K562 (cell line): Measurements from ENCODE around the gene TSPAN1. TPM values are rescaled to one million over a fixed set of nuclear protein-coding genes. Genes with fewer than 3 reads are reported as not detected.
A peak's percentile ranks its signal among the peaks of the same experiment; 100 is the strongest.

Source experiments
- ATAC-seq: fragments of 200-7000 bp; cut with Tn5 transposase; 3 replicates; pipeline ENCODE4 v1.9.1; 2020; ENCODE audit warnings: moderate library complexity
- BruUV-seq: library from RNA; stranded (reverse); fragments of 400-500 nt; replicated peaks from 2 replicates; lab custom pipeline; 2021; lab: Mats Ljungman, UMichigan
- CTCF ChIA-PET: fragments of 300-600 bp; formaldehyde crosslinking; extraction: SDS; loops from one replicate; lab custom pipeline; 2021; ENCODE audit warnings: low intra/inter-chr PET ratio; lab: Yijun Ruan, JAX
- POLR2A ChIA-PET: fragments of 300-600, 350-650 bp; sonication (Branson Sonifier 250); formaldehyde crosslinking; extraction: SDS; loops from one replicate; lab custom pipeline; 2021; ENCODE audit warnings: antibody characterized with exemption, inconsistent platforms; lab: Yijun Ruan, JAX
- DNase-seq, 4 experiments: peaks; one replicate each; pipeline versions ENCODE4 v3.0.0 to v3.0.0-alpha.2; 2011 to 2018; ENCODE audit warnings: low spot score in 3 of 4, mixed read lengths in 3 of 4; ENCODE audit errors: extremely low read depth in 1 of 4
- FAIRE-seq: peaks from 2 replicates; lab custom pipeline; 2011; peaks lifted over from hg19 to GRCh38; lab: Jason Lieb, UNC
- H2AFZ ChIP-seq: 2 replicates; pipeline ENCODE4 v1.6.0; 2011; ENCODE audit warnings: low read depth, low read length, control low read depth, inconsistent platforms
- H3K27ac ChIP-seq: fragments of 200-600 bp; 3 replicates; pipeline ENCODE4 v1.8.0; 2011; ENCODE audit warnings: low read depth, mild to moderate bottlenecking, control low read depth, inconsistent platforms, low read length, moderate library complexity, mixed read lengths; ENCODE audit errors: extremely low read depth
- H3K27me3 ChIP-seq, 2 experiments: fragments of 300-600 bp in 1 of 2; 2 replicates in 1 of 2; 3 replicates in 1 of 2; pipeline versions ENCODE4 v1.6.0 to v1.8.0; 2011; ENCODE audit warnings: inconsistent platforms in 2 of 2, low read length in 2 of 2, mild to moderate bottlenecking in 1 of 2, mixed read lengths in 1 of 2, moderate library complexity in 1 of 2; ENCODE audit not compliant: control insufficient read depth in 2 of 2, insufficient read depth in 2 of 2
- H3K36me3 ChIP-seq: fragments of 300-600 bp; 3 replicates; pipeline ENCODE4 v1.8.0; 2011; ENCODE audit warnings: mild to moderate bottlenecking, low read length, inconsistent platforms; ENCODE audit not compliant: control insufficient read depth, insufficient read depth
- H3K4me1 ChIP-seq, 2 experiments: fragments of 200-600 bp in 1 of 2; replicated peaks in 1 of 2; 2 replicates in 1 of 2; 3 replicates in 1 of 2; pipeline versions ENCODE4 v1.5.1 to v1.8.0; 2011; ENCODE audit warnings: inconsistent platforms in 2 of 2, low read length in 2 of 2, mild to moderate bottlenecking in 1 of 2, mixed read lengths in 1 of 2, moderate library complexity in 1 of 2; ENCODE audit not compliant: control insufficient read depth in 2 of 2, insufficient read depth in 2 of 2
- H3K4me2 ChIP-seq: 2 replicates; pipeline ENCODE4 v1.6.1; 2011; ENCODE audit warnings: low read length, control low read depth, inconsistent platforms, mixed read lengths; ENCODE audit not compliant: insufficient read depth
- H3K4me3 ChIP-seq: fragments of 200-600 bp; sonication (generic), shearing (Covaris generic); 2 replicates; pipeline ENCODE4 v1.5.1; 2016; ENCODE audit warnings: control low read depth, inconsistent platforms
- H3K79me2 ChIP-seq: fragments of 200-600 bp; 3 replicates; pipeline ENCODE4 v1.8.0; 2011; ENCODE audit warnings: low read length, inconsistent platforms; ENCODE audit not compliant: control insufficient read depth, insufficient read depth
- H3K9ac ChIP-seq, 2 experiments: 2 replicates each; pipeline versions ENCODE4 v1.6.0 to v1.6.1; 2011; ENCODE audit warnings: low read depth in 2 of 2, low read length in 2 of 2, control low read depth in 1 of 2, inconsistent platforms in 1 of 2, mild to moderate bottlenecking in 1 of 2, mixed read lengths in 1 of 2; ENCODE audit not compliant: insufficient read depth in 1 of 2
- H3K9me1 ChIP-seq: one replicate; pipeline ENCODE4 v1.6.0; 2011; ENCODE audit warnings: inconsistent platforms, mild to moderate bottlenecking, low read length, moderate library complexity; ENCODE audit not compliant: control insufficient read depth, insufficient read depth
- H3K9me3 ChIP-seq: replicated peaks from 2 replicates; pipeline ENCODE4 v1.5.1; 2011; ENCODE audit warnings: low read depth, low read length, inconsistent platforms; ENCODE audit not compliant: control insufficient read depth, insufficient read depth
- H4K20me1 ChIP-seq: replicated peaks from 2 replicates; pipeline ENCODE4 v1.6.1; 2011; ENCODE audit warnings: low read length, inconsistent platforms, mixed read lengths; ENCODE audit not compliant: control insufficient read depth, insufficient read depth
- BDP1 ChIP-seq: IDR thresholded peaks from 3 replicates; pipeline ENCODE4 v1.6.1; 2011; ENCODE audit not compliant: insufficient read length, insufficient read depth
- CREBBP ChIP-seq: IDR thresholded peaks from one replicate; pipeline ENCODE4 v1.6.1; 2012; ENCODE audit warnings: low read depth, mild to moderate bottlenecking, control low read depth, inconsistent platforms, low read length
- ESRRA ChIP-seq: fragments of 450-650 bp; IDR thresholded peaks from 2 replicates; pipeline ENCODE4 v1.6.1; 2014; ENCODE audit warnings: low read depth, mild to moderate bottlenecking, moderate library complexity, borderline replicate concordance
- KDM2B ChIP-seq: fragments of 250-450 bp; sonication (Bioruptor Pico); IDR thresholded peaks from 2 replicates; pipeline ENCODE4 v1.8.0; 2021; ENCODE audit warnings: mild to moderate bottlenecking, moderate library complexity
- NCOA1 ChIP-seq: fragments of 450-650 bp; IDR thresholded peaks from 2 replicates; pipeline ENCODE4 v1.6.1; 2016; ENCODE audit warnings: low read depth
- RFX1 ChIP-seq: fragments of 450-650 bp; IDR thresholded peaks from 2 replicates; pipeline ENCODE4 v1.6.1; 2016; ENCODE audit warnings: mild to moderate bottlenecking, moderate library complexity
- SAP30 ChIP-seq: fragments of 200-600 bp; sonication (generic); IDR thresholded peaks from 2 replicates; pipeline ENCODE4 v1.6.1; 2012; ENCODE audit warnings: borderline replicate concordance, low read depth, mild to moderate bottlenecking, moderate library complexity, low read length, control low read depth, inconsistent platforms; ENCODE audit not compliant: insufficient read depth, poor library complexity, severe bottlenecking
- SRSF9 ChIP-seq: fragments of 200-400 bp; formaldehyde crosslinking; IDR thresholded peaks from 2 replicates; pipeline ENCODE4 v1.6.1; 2017; ENCODE audit warnings: low read depth, low read length, borderline replicate concordance
- ZFX ChIP-seq: sonication (generic); formaldehyde crosslinking; IDR thresholded peaks from 2 replicates; pipeline ENCODE4 v1.8.0; 2022; ENCODE audit warnings: mild to moderate bottlenecking, missing genetic modification reagents, moderate library complexity
- WGBS: fragments of 100-300 bp; shearing (Covaris generic); methylation state at CpG from one replicate; pipeline ENCODE4 v1.1.6; 2016; ENCODE audit warnings: low coverage, mixed read lengths; ENCODE audit not compliant: insufficient coverage; ENCODE audit errors: missing lambda C conversion rate; 5-methylcytosine and 5-hydroxymethylcytosine counted together
- in situ Hi-C: fragments of 300-500 bp; cut with MboI; formaldehyde crosslinking; loops from 4 replicates; pipeline ENCODE4 v1.15.0; 2018; ENCODE audit warnings: inconsistent platforms, mixed read lengths
- intact Hi-C: fragments of 100-400 bp; cut with micrococcal nuclease; formaldehyde crosslinking; loops from 2 replicates; pipeline ENCODE4 v1.14.2; 2022
- polyA plus RNA-seq, 8 experiments: library from polyadenylated mRNA; depleted of rRNA in 4 of 8; stranded (reverse) in 5 of 8; unstranded in 3 of 8; fragments of >200 nt; fragmentation: Nextera tagmentation in 2 of 8; fragmentation: Illumina TruSeq in 1 of 8; extraction: Ambion mirVana in 2 of 8; extraction: Trizol in 1 of 8; gene quantifications; 2 replicates each; pipeline versions ENCODE4 v1.2.1 to v1.2.3, GENCODE V29; 2011 to 2014; ENCODE audit warnings: inconsistent platforms in 1 of 8, missing spikeins in 1 of 8
- total RNA-seq, 7 experiments: library from RNA; depleted of rRNA in 6 of 7; stranded (reverse); fragments of >200 nt in 6 of 7; fragmentation: Illumina TruSeq in 2 of 7; extraction: Trizol in 2 of 7; gene quantifications; 2 replicates each; pipeline versions ENCODE4 v1.2.1 to v1.2.3, GENCODE V29; 2011 to 2021; ENCODE audit warnings: low replicate concordance in 1 of 7
- TF ChIP-seq, protein P1 (sequence below): fragments of 250-450 bp; sonication (Bioruptor Pico); IDR thresholded peaks from 2 replicates; pipeline ENCODE4 v1.5.0; 2020; ENCODE audit warnings: mild to moderate bottlenecking
- TF ChIP-seq, protein P2 (sequence below): fragments of 250-450 bp; sonication (Bioruptor Pico); IDR thresholded peaks from 2 replicates; pipeline ENCODE4 v1.4.0; 2020; ENCODE audit warnings: borderline replicate concordance

TSPAN1 gene
- total and polyA plus RNA-seq, 9 of the 15 experiments (the other 6 are each of a cell fraction or from before 2014, with no cell fraction given), result 0.58 TPM; not detected in 8

DNA sequence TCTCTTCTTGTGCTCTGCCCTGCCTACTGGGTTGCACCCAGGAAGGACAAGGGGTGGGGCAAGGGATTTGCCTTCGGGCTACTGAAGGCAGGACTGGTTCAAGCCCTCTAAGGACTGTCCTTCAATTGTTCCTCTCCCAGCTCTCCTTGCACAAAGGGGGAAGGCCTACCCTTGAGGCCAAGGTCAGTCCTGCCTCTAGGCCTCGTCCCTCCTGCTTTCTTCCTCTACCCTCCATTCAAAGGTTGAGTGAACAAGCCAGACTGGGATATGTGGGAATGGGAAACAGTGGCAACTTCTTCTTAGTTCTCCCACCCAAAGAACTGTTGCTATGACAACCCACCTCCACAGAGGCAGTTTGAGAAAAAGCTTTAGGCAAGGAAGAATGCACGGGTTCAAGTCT lies 30.9 kb downstream of the TSPAN1 start:
- 17% methylated on average over 3 of the region's 3 CpGs for WGBS
- Histone ChIP-seq H3K9me1 (no peaks in the 10 kb centered on the region), H3K36me3 (no peaks in the 10 kb centered on the region), H3K27me3 (no peaks in the 10 kb centered on the region), H3K4me1 (peaks cover 9 to 17% of the 10 kb centered on the region in 2 experiments), H3K9ac (peak overlapping the region in 1 of 2 experiments; percentile 32; a peak in 1 of 4 replicates), H3K4me2 (no peak overlapping the region), H3K9me3 (no peaks in the 10 kb centered on the region), H2AFZ (peak overlapping the region; percentile 36), H3K79me2 (no peaks in the 10 kb centered on the region), H3K4me3 (no peak overlapping the region), H3K27ac (no peak overlapping the region), H4K20me1 (no peaks in the 10 kb centered on the region)
- BruUV-seq, result no TSS peak
- intact Hi-C loops (no loop called here), in situ Hi-C loops (no loop called here)
- TF ChIP-seq CREBBP (no peak), ESRRA (peak; percentile 91), RFX1 (peak; percentile 90)
- ChIA-PET CTCF (no interaction called here), POLR2A (interaction anchor here (0.9 kb wide), 1 partner anchor 15 kb away, joined by 3 read pairs; no protein-coding TSS in a partner anchor)
- ATAC-seq (no peak; the same call in 2 of the 3 replicates), DNase-seq (peak in 1 of 4 experiments; percentile 13), FAIRE-seq (no peak)

DNA sequence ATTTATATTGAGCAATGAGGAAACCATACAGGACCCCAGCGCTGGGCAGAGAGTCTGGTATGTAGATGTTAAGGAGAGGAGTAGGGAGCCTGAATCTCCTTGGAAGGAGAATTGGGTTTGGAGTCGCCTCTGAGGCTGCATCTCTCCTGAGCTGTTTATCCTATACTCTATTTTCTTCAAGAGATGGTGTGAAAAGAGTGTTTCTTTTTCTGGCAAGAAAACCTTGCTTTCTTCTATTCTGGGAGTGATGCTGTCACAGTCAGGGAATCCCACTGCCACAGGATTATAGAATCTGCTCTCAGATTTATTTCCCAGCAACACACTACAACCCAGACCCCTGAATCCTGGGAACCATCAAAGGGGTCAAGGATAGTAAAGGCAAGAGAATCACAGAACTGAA lies 31.5 kb downstream of the TSPAN1 start:
- ATAC-seq, result no peak
- POLR2A ChIA-PET, result interaction anchor here (0.9 kb wide), 1 partner anchor 16 kb away, joined by 3 read pairs; no protein-coding TSS in a partner anchor
- intact Hi-C loops, result no loop called here

More for the DNA sequence above, 31.5 kb downstream of the TSPAN1 start:
- Histone ChIP-seq H3K4me3 (no peak overlapping the region), H3K27ac (no peak overlapping the region), H4K20me1 (no peaks in the 10 kb centered on the region), H3K9me3 (no peaks in the 10 kb centered on the region), H3K4me1 (peaks cover 9 to 19% of the 10 kb centered on the region in 2 experiments), H3K9ac (no peak overlapping the region), H3K4me2 (no peak overlapping the region), H3K36me3 (no peaks in the 10 kb centered on the region), H3K9me1 (no peaks in the 10 kb centered on the region), H3K27me3 (no peaks in the 10 kb centered on the region), H2AFZ (no peak overlapping the region), H3K79me2 (no peaks in the 10 kb centered on the region)
- in situ Hi-C loops, result no loop called here
- FAIRE-seq (no peak), DNase-seq (no peak)
- no TSS peak for BruUV-seq
- 50% methylated on average over 2 of the region's 2 CpGs for WGBS
- CTCF ChIA-PET, result no interaction called here
- TF ChIP-seq, protein P1, sequence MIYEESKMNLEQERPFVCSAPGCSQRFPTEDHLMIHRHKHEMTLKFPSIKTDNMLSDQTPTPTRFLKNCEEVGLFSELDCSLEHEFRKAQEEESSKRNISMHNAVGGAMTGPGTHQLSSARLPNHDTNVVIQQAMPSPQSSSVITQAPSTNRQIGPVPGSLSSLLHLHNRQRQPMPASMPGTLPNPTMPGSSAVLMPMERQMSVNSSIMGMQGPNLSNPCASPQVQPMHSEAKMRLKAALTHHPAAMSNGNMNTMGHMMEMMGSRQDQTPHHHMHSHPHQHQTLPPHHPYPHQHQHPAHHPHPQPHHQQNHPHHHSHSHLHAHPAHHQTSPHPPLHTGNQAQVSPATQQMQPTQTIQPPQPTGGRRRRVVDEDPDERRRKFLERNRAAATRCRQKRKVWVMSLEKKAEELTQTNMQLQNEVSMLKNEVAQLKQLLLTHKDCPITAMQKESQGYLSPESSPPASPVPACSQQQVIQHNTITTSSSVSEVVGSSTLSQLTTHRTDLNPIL (CRISPR knock-in tag), result no peak
- no peak for TF ChIP-seq NCOA1
- TF ChIP-seq BDP1, result no peak
- TF ChIP-seq SAP30, result no peak
- no peak for TF ChIP-seq ZFX (CRISPR knock-in tag)
- TF ChIP-seq, protein P2, sequence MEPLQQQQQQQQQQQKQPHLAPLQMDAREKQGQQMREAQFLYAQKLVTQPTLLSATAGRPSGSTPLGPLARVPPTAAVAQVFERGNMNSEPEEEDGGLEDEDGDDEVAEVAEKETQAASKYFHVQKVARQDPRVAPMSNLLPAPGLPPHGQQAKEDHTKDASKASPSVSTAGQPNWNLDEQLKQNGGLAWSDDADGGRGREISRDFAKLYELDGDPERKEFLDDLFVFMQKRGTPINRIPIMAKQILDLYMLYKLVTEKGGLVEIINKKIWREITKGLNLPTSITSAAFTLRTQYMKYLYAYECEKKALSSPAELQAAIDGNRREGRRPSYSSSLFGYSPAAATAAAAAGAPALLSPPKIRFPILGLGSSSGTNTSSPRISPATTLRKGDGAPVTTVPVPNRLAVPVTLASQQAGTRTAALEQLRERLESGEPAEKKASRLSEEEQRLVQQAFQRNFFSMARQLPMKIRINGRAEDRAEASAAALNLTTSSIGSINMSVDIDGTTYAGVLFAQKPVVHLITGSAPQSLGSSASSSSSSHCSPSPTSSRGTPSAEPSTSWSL (CRISPR knock-in tag), result no peak
- TF ChIP-seq SRSF9, result no peak
- no peak for TF ChIP-seq KDM2B (CRISPR knock-in tag)
- TF ChIP-seq, all 486 proteins: peak for 0
